NCI-H1417 (cell line): ENCODE results near the gene SLC39A11.

ENCODE experiments used
- DNase-seq, 3 experiments: peaks; one replicate each; lab custom pipeline; 2025; lab: John Stamatoyannopoulos, UW

Gene SLC39A11

GRCh38 chr17:73042809-73043685 lies 49.4 kb downstream of the SLC39A11 start:
- no peak for DNase-seq

DNA sequence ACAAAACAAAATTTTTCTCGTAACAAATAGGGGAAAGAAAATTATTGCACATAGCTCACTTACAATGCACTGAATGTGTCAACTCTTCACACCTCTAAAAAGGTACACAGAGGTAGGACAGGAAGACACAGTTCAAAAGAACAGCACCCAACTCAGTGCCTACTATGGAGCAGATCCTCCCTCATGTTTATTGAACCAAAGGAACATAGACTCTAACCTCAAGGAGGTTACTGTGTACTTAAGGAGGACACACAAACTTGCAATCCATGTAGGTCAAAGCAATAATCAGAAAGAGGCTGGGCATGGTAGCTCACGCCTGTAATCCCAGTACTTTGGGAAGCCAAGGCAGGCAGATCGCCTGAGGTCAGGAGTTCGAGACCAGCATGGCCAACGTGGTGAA lies 50.3 kb downstream of the SLC39A11 start:
- no peak for DNase-seq

DNA sequence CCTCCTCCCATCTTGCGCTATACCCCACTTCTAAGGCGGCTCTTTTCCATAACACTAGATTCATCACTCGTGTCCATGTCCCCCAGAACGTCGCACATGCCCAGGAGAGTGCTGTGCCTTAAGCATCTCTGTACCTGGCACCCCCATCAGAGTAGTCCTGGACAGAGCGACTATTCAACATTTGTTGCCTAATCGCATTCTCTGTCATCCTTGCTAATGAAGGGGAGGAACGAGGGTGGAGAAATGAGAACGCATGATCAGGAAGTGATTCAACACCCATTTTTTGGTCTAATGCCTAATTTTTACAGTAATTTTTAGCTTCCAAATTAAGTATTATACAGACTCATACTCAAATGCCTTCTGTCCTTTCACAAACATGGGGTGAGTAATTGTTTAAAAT lies 53.2 kb downstream of the SLC39A11 start:
- no peak for DNase-seq

DNA sequence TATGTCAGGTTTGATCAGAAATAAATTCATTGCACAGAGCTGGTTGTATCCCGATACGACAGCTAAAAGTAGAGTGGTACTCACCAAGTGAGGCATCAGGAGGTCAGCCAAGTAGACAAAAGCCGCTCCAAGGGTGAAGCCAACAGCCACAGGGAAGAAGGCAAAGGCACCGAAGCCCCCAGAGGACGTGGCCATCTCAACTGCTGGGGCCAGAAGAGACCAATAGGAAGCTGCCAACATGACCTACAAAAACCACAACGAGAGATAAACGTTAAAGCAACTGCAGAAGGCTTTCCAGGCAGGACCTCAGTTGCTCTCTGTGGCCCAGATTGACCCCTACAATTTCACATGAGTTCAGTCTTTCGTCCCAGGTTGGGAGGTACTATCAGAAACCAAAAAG lies 61.0 kb downstream of the SLC39A11 start:
- DNase-seq: no peak

DNA sequence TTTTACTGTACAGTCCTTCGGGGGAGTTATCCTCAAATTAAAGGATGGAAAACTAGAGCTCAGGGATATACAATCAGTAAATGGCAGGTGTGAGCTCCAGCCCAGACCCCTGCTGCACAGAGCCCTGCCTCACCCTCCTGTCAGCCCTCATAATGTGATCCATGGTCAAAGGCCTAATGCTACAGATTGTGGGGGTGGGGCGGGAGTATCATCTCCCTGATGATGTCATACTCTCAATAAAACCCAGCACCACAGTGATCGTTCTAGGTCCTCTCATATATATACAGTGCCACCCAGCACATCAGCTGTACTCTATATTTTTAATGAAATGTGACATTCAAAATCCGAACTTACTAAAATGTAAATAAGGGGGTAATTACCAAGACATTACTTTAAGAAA lies 61.5 kb downstream of the SLC39A11 start:
- DNase-seq: peak in 2 of 3 experiments; percentile 10 to 46

DNA sequence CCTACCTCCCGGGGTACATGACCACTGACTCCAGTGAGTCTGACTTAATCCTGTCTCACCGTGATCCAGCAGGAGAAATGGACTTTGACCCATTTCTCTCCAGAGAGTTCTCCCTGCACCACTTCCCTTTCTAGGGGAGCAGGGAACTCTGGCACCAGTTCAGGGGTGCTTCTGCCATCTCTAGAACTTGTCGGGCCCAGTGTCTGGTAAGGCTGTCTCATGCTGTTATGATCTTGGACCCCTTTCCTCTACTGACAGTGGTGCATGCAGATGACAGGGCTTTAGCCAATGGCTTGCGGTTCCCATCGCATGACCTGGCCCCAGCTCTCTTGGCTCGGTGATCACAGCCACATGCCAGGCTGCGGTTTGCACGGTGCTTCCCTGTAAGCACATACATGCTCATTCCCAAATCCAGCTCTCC lies 62.0 kb downstream of the SLC39A11 start:
- DNase-seq: no peak

- no peak for DNase-seq
These were observed 62.5 kb downstream of the SLC39A11 start for GRCh38 chr17:73029991-73030390.

GRCh38 chr17:73029021-73029420 lies 63.5 kb downstream of the SLC39A11 start:
- DNase-seq: no peak

GRCh38 chr17:73028299-73028755 lies 64.2 kb downstream of the SLC39A11 start:
- DNase-seq: no peak

GRCh38 chr17:73027130-73027741 lies 65.3 kb downstream of the SLC39A11 start:
- DNase-seq: no peak

DNA sequence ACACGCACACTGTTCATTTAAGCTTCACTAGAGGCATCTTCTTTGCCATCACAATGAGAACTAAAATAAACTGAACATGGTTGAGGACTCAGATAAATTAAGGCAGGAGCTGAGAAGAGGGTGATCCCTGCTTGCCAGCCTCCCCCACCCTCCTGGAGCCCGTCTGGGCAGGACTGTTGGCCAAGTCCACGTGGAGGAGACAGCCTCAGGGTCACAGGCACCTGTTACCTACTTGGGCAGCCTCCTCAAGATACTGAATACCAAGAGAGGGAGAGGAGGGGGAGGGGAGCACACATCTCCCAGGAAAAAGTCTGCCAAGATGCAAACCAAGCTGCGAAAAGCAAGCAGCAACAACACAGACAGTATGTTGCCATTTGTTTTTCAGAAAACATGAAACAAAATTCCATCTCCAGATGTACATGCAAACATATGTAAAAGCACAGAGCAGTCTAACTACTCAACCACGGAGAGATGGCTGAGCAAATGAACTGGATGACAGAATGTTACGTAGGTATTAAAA lies 67.4 kb downstream of the SLC39A11 start:
- no peak for DNase-seq

GRCh38 chr17:73023759-73024158 lies 68.7 kb downstream of the SLC39A11 start:
- DNase-seq: no peak

GRCh38 chr17:73022694-73023093 lies 69.8 kb downstream of the SLC39A11 start:
- DNase-seq: peak; percentile 18 to 80 (median 29)

GRCh38 chr17:73021771-73022170 lies 70.7 kb downstream of the SLC39A11 start:
- DNase-seq: no peak

DNA sequence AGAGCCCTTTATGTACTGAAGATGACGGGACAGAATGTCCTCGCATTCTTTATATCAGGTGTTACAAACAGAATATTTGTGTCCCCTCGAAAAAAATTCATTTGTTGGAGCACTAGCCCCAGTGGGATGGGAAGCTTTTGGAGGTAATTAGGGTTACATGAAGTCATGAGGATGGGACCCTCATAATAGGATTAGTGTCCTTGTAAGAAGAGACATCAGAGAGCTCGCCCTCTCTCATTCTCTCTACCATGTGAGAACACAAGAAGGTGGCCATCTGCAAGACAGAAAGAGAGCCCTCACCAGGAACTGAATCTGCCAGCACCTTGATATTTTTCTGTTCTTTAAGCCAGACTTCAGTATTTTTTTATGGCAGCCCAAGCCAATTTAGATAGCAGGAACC lies 72.4 kb downstream of the SLC39A11 start:
- DNase-seq: no peak

DNA sequence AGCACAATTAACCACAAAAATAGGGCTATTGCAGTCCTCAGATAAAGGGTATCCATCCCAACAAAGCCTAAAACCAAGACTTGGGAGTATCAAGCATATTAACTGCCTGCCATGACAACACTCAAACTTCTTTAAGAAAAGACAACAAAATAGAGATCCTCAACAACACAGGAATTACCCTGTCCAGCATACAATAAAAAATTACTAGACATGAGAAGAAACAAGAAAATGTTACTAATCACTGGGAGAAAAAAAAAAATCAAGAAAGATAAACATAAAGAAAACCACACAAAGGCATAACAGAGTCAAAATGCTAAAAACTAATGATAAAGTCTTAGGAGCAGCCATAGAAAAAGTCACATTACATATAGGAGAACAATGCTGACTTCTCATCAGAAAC lies 73.9 kb downstream of the SLC39A11 start:
- no peak for DNase-seq

DNA sequence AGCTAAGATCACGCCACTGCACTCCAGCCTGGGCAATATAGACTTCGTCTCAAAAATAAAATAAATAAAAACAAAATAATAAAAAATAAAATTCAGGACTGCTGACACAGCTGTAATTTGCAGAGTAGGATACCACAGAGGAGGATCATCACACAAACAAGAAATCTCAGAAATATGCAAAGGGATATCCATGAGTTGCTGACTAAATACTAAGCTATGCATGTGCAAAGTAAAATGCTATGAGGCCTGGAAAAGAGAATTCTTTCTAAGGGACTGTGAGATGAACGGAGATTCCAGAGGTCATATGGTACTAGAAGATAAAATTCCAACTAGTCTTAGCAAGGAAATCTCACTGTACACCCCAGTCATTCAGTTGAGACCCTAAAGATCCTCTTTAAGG lies 74.8 kb downstream of the SLC39A11 start:
- DNase-seq: no peak

DNA sequence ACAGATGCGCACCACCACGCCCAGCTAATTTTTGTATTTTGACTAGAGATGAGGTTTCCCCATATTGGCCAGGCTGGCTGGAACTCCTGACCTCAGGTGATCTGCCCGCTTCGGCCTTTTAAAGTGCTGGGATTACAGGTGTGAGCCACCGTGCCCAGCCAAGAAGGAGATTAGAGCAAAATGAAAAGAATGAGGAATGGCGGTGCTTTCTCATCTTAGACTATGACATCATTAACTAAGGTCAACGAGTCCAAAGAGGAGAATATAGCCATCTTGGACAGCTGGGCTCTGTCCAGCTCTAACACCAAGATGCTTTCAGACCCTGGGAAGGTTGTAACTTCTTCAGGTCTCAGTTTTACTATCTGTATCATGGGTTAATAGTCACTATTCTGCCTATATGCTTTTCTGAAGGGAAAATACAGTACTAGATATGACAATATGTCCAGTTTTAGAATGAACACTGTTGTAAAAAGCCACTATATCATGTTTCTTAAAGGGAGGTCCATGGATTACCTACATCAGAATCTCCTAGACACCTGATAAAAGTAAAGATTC lies 76.7 kb downstream of the SLC39A11 start:
- no peak for DNase-seq

DNA sequence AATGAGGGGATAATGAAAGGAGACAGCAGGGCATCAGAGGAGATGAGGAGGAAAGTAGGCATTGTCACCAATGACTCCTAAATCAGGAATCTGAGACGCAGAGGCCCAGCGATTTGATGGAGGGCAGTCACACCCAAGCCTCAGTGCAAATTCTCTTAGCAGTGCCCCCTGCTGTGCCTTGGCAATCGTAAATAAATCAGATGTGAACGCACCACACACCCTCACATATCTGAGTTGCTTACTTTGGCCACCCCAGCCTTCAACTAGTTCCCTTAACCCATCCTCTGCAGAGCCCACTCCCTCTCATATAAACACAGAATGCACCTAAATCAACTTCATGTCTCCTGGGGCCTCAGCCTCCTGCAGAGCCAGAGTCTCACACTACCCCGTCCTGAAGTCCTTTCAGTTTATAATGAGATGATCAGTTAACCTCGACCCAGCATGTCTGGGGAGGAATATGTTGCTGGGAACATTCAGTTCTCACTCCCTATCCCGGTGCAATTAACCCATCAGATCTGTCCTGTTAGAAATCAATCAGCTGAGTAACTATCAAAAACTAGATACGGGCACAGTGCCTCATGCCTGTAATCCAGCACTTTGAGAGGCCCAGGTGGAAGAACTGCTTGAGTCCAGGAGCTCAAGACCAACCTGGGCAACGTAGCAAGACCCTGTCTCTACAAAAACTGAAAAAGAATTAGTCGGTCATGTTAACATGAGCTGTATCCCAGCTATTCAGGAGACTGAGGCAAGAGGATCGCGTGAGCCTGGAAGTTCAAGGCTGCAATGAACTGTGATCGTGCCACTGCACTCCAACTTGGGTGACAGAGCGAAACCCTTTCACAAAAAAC lies 78.4 kb downstream of the SLC39A11 start:
- peak; percentile 28 to 70 (median 32) for DNase-seq

DNA sequence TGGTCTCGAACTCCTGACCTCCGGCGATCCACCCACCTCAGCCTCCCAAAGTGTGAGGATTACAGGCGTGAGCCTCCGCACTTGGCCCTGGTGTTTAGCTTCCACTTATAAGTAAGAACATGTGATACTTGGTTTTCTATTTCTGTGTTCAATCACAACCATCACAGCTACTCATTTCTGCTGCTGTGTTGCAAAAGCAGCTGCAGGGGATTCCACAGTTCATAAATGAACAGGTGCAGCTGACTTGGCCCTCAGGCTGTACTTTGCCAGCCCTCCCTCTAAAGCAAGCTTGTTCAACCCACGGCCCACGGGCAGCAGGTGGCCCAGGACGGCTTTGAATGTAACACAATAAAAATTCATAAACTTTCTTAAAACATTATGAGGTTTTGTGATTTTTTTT lies 79.2 kb downstream of the SLC39A11 start:
- DNase-seq: peak in 2 of 3 experiments; percentile 32 to 72

DNA sequence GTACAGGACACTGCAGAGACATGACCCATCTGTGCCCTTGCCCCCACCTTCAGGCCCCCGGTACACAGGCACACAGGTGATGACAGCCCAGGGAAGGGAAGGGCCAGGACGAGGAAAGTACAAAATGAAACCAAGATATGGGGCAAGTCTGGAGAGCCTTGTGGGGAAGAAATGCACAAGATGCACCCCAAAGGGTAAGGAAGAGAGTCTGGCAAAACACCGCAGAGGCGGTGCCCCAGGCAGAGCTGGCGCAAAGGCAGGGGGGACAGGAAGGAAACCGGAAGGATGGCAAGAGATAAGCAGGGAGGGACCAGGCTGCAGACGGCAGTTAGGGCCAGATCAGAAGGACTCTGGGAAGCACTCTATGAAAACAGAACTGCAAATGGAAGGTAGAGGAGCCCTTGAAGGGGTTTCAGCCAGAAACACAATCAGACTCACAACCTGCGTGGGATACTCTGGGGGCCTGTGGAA lies 81.4 kb downstream of the SLC39A11 start:
- no peak for DNase-seq

DNA sequence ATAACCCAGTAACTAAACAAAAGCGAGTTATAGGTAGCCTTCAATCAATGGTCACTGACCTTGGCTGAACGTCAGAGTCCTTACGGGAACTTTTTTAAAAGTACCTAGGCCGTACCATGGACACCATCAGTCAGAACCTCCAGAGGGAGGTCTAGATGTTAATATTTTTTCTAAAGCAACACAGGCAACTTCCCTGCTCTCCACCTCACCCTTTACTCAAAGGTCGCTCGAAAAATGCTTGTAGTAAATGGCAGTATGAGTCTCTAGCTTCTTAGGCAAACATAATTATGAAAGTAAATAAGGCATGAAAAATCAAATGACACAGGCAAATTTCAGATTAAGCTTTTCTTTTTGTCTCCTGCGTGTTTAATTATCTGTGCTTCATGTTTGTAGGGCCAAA lies 82.1 kb downstream of the SLC39A11 start:
- DNase-seq: peak in 2 of 3 experiments; percentile 28 to 68
